Uterus (tissue), 4 donors: ENCODE measurements around the gene KREMEN1. TPM values are rescaled to one million over a fixed set of nuclear protein-coding genes. Genes with fewer than 3 reads are reported as not detected.

Experiments
- DNase-seq, 2 donors: peaks; one replicate each; pipeline ENCODE4 v3.0.0-alpha.2; 2019 to 2020
- H3K27ac ChIP-seq, 2 donors: fragments of 200-600 bp; sonication (generic); 1 replicate in 1 of 2; 2 replicates in 1 of 2; pipeline ENCODE4 v1.5.1; 2016 to 2018
- H3K27me3 ChIP-seq, 2 donors: fragments of 200-600 bp; sonication (generic); one replicate each; pipeline ENCODE4 v1.5.1; 2018 to 2019; ENCODE audit warnings: control low read depth in 1 of 2
- H3K36me3 ChIP-seq, 2 donors: fragments of 200-600 bp; sonication (generic); one replicate each; pipeline ENCODE4 v1.5.1; 2019; ENCODE audit warnings: control low read depth in 1 of 2
- H3K4me1 ChIP-seq, 2 donors: fragments of 200-600 bp; sonication (generic); one replicate each; pipeline ENCODE4 v1.5.1; 2018 to 2019; ENCODE audit warnings: control low read depth in 1 of 2
- H3K4me3 ChIP-seq, 2 donors: fragments of 200-600 bp; sonication (generic); 1 replicate in 1 of 2; 2 replicates in 1 of 2; pipeline ENCODE4 v1.5.1; 2018 to 2019; ENCODE audit warnings: mild to moderate bottlenecking in 1 of 2
- H3K9me3 ChIP-seq, 2 donors: fragments of 200-600 bp; sonication (generic); one replicate each; pipeline ENCODE4 v1.5.1; 2019; ENCODE audit warnings: control low read depth in 1 of 2
- CTCF ChIP-seq, 4 experiments: fragments of 200-600 bp in 2 of 4; fragments of 450-650 bp in 2 of 4; sonication (generic) in 2 of 4; IDR thresholded peaks; one replicate each; pipeline ENCODE4 v1.5.1; 2016 to 2019; ENCODE audit warnings: antibody characterized with exemption in 4 of 4, mild to moderate bottlenecking in 2 of 4, moderate library complexity in 1 of 4
- POLR2A ChIP-seq, 2 donors: fragments of 450-650 bp; IDR thresholded peaks; one replicate each; pipeline ENCODE4 v1.6.1; 2016; ENCODE audit warnings: antibody characterized with exemption in 2 of 2, mild to moderate bottlenecking in 1 of 2, moderate library complexity in 1 of 2
- intact Hi-C: fragments of 100-400 bp; cut with DNase I; formaldehyde crosslinking; loops from one replicate; pipeline ENCODE4 v1.15.1; 2023; ENCODE audit warnings: low total_unique reads
- total RNA-seq, 4 donors: library from RNA; depleted of rRNA in 3 of 4; stranded (reverse); fragments of >200 nt in 3 of 4; gene quantifications; one replicate each; pipeline versions ENCODE4 v1.1.0 to v1.2.4, GENCODE V29; 2014 to 2023
- donor health status: DM: yes; HTN: yes; CAD: no.

KREMEN1 gene
- total RNA-seq, 4 donors from 2014 or later, result 5.9 to 25.1 (median 10.2) TPM

GRCh38 chr22:29150701-29151100 is 77.9 kb downstream of the KREMEN1 start:
- DNase-seq, result no peak
- H3K27ac ChIP-seq, result no peak overlapping the region
- H3K9me3 ChIP-seq, result no peaks in the 10 kb centered on the region
- intact Hi-C loops, result no loop called here
- no peaks in the 10 kb centered on the region for H3K27me3 ChIP-seq
- TF ChIP-seq CTCF (IDR thresholded peaks at IDR 0.05) (no peak), POLR2A (IDR thresholded peaks at IDR 0.05) (no peak)
- H3K4me3 ChIP-seq, result no peak overlapping the region
- no peaks in the 10 kb centered on the region for H3K36me3 ChIP-seq
- no peaks in the 10 kb centered on the region for H3K4me1 ChIP-seq

- no peak for TF ChIP-seq CTCF (IDR thresholded peaks at IDR 0.05)
- TF ChIP-seq POLR2A (IDR thresholded peaks at IDR 0.05), result no peak
- Histone ChIP-seq H3K4me1 (no peaks in the 10 kb centered on the region), H3K9me3 (no peaks in the 10 kb centered on the region), H3K27ac (no peak overlapping the region), H3K36me3 (no peaks in the 10 kb centered on the region), H3K27me3 (no peaks in the 10 kb centered on the region), H3K4me3 (no peak overlapping the region)
- intact Hi-C loops, result no loop called here
- no peak for DNase-seq
Observed at GRCh38 chr22:29151316-29151715, 78.5 kb downstream of the KREMEN1 start.

- Histone ChIP-seq H3K4me3 (no peak overlapping the region), H3K36me3 (no peaks in the 10 kb centered on the region), H3K4me1 (no peaks in the 10 kb centered on the region), H3K27me3 (no peaks in the 10 kb centered on the region), H3K27ac (peak overlapping the region; percentile 41 to 72), H3K9me3 (no peaks in the 10 kb centered on the region)
- intact Hi-C loops, result no loop called here
- TF ChIP-seq POLR2A (IDR thresholded peaks at IDR 0.05) (no peak), CTCF (IDR thresholded peaks at IDR 0.05) (no peak)
- no peak for DNase-seq
Observed at GRCh38 chr22:29152045-29152953, 79.5 kb downstream of the KREMEN1 start.

DNA sequence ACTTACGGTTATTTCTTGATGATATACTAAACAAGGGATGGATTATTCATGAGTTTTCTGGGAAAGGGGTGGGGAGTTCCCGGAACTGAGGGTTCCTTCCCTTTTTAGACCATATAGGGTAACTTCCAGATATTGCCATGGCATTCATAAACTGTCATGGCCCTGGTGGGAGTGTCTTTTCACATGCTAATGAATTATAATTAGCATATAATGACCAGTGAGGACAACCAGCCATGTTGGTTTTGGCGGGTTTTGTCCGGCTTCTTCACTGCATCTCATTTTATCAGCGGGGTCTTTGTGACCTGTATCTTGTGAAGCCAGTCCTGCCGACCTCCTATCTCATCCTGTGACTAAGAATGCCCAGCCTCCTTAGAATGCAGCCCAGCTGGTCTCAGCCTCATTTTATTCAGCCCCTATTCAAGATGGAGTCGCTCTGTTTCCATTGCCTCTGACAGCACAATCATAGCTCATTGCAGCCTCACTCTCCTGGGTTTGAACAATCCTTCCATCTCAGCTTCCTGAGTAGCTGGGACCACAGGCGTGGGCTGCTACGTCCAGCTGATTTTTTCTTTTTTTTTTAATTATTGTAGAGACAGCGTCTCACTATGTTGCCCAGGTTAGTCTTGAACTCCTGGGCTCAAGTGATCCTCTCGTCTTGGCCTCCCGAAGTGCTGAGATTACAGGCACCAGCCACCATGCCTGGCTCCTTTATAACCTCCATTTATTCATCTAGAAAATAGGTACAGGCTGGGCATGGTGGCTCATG is 80.3 kb downstream of the KREMEN1 start:
- no peak for DNase-seq
- intact Hi-C loops, result no loop called here
- Histone ChIP-seq H3K27me3 (no peaks in the 10 kb centered on the region), H3K9me3 (no peaks in the 10 kb centered on the region), H3K27ac (peak overlapping the region; percentile 41 to 72), H3K36me3 (no peaks in the 10 kb centered on the region), H3K4me1 (no peaks in the 10 kb centered on the region), H3K4me3 (no peak overlapping the region)
- no peak for TF ChIP-seq POLR2A (IDR thresholded peaks at IDR 0.05)
- TF ChIP-seq CTCF (IDR thresholded peaks at IDR 0.05), result no peak
